GM12878 (cell line): ENCODE results near the gene FAT1. TPM values are rescaled to one million over a fixed set of nuclear protein-coding genes. Genes with fewer than 3 reads are reported as not detected.

ENCODE experiments used
- ATAC-seq: fragments of 200-7000 bp; cut with Tn5 transposase; 3 replicates; pipeline ENCODE4 v1.9.1; 2020; ENCODE audit warnings: mild to moderate bottlenecking, moderate library complexity
- BruUV-seq: library from RNA; stranded (reverse); fragments of 400-500 nt; replicated peaks from 2 replicates; lab custom pipeline; 2021; lab: Mats Ljungman, UMichigan
- CTCF ChIA-PET: fragments of 300-600 bp; sonication (Branson Sonifier 250); formaldehyde crosslinking; extraction: SDS; loops from one replicate; lab custom pipeline; 2021; ENCODE audit warnings: inconsistent platforms; lab: Yijun Ruan, JAX
- POLR2A ChIA-PET: fragments of 350-600 bp; formaldehyde crosslinking; extraction: SDS; loops from one replicate; lab custom pipeline; 2021; ENCODE audit warnings: inconsistent platforms; lab: Charles Lee
- RAD21 ChIA-PET: fragments of 300-600 bp; sonication (Branson Sonifier 250); formaldehyde crosslinking; loops from one replicate; lab custom pipeline; 2023; ENCODE audit warnings: antibody characterized with exemption; ENCODE audit not compliant: unreplicated experiment; lab: Charles Lee
- SMC1A ChIA-PET: fragments of 300-600 bp; sonication (Branson Sonifier 250); formaldehyde crosslinking; loops from one replicate; lab custom pipeline; 2023; ENCODE audit not compliant: unreplicated experiment, uncharacterized antibody; lab: Charles Lee
- DNase-seq: peaks from one replicate; pipeline ENCODE4 v3.0.0-alpha.2; 2011; ENCODE audit warnings: low read depth, low spot score
- FAIRE-seq: peaks from 3 replicates; lab custom pipeline; 2011; peaks lifted over from hg19 to GRCh38; lab: Jason Lieb, UNC
- H2AFZ ChIP-seq: 2 replicates; pipeline ENCODE4 v1.6.0; 2011; ENCODE audit warnings: low read depth, low read length, control low read depth; ENCODE audit not compliant: control insufficient read depth
- H3K27ac ChIP-seq: 2 replicates; pipeline ENCODE4 v1.5.1; 2011; ENCODE audit warnings: control low read depth; ENCODE audit not compliant: control insufficient read depth, insufficient read depth
- H3K27me3 ChIP-seq, 2 experiments: replicated peaks in 1 of 2; 2 replicates each; pipeline versions ENCODE4 v1.6.0 to v1.6.1; 2011; ENCODE audit warnings: low read length in 1 of 2; ENCODE audit not compliant: control insufficient read depth in 2 of 2, insufficient read depth in 2 of 2
- H3K36me3 ChIP-seq, 2 experiments: 2 replicates each; pipeline ENCODE4 v1.5.1; 2011; ENCODE audit warnings: low read length in 1 of 2; ENCODE audit not compliant: control insufficient read depth in 2 of 2, insufficient read depth in 2 of 2
- H3K4me1 ChIP-seq: 2 replicates; pipeline ENCODE4 v1.6.1; 2011; ENCODE audit warnings: mild to moderate bottlenecking, low read length, moderate library complexity, mixed read lengths; ENCODE audit not compliant: control insufficient read depth, insufficient read depth
- H3K4me2 ChIP-seq: 2 replicates; pipeline ENCODE4 v1.6.0; 2011; ENCODE audit warnings: control low read depth; ENCODE audit not compliant: control insufficient read depth, insufficient read depth
- H3K4me3 ChIP-seq: fragments of 200-600 bp; sonication (generic); 2 replicates; pipeline ENCODE4 v1.5.1; 2016
- H3K79me2 ChIP-seq: 2 replicates; pipeline ENCODE4 v1.6.0; 2011; ENCODE audit warnings: low read length; ENCODE audit not compliant: control insufficient read depth, insufficient read depth
- H3K9ac ChIP-seq: 2 replicates; pipeline ENCODE4 v1.8.0; 2011; ENCODE audit warnings: low read length, control low read depth, mixed read lengths; ENCODE audit not compliant: control insufficient read depth, insufficient read depth
- H3K9me3 ChIP-seq: replicated peaks from 3 replicates; pipeline ENCODE4 v1.5.1; 2011; ENCODE audit warnings: mild to moderate bottlenecking, low read length; ENCODE audit not compliant: control insufficient read depth, insufficient read depth
- H4K20me1 ChIP-seq: 2 replicates; pipeline ENCODE4 v1.6.0; 2011; ENCODE audit not compliant: control insufficient read depth, insufficient read depth
- CTCF ChIP-seq, 3 experiments: IDR thresholded peaks in 2 of 3; conservative IDR thresholded peaks in 1 of 3; 2 replicates each; pipeline ENCODE4 v1.5.1; 2011; ENCODE audit warnings: low read depth in 3 of 3, low read length in 3 of 3, mild to moderate bottlenecking in 3 of 3, control low read depth in 2 of 3, moderate library complexity in 2 of 3, inconsistent platforms in 1 of 3, mixed read lengths in 1 of 3; ENCODE audit not compliant: control insufficient read depth in 2 of 3, insufficient read depth in 1 of 3; ENCODE audit errors: extremely low read depth in 1 of 3
- NFYA ChIP-seq: IDR thresholded peaks from 2 replicates; pipeline ENCODE4 v1.6.1; 2011; ENCODE audit warnings: low read depth, mild to moderate bottlenecking, low read length, improper control_type of control experiment, borderline replicate concordance
- RAD21 ChIP-seq: IDR thresholded peaks from 2 replicates; pipeline ENCODE4 v1.6.1; 2011; ENCODE audit warnings: mild to moderate bottlenecking, low read depth, low read length, moderate library complexity; ENCODE audit not compliant: insufficient read depth
- SMC3 ChIP-seq: IDR thresholded peaks from 2 replicates; pipeline ENCODE4 v1.6.1; 2011; ENCODE audit warnings: low read length, improper control_type of control experiment, borderline replicate concordance
- WGBS: methylation state at CpG from one replicate; pipeline ENCODE4 v1.1.6; 2016; ENCODE audit warnings: low lambda C conversion rate; ENCODE audit not compliant: insufficient replicate concordance, insufficient coverage; ENCODE audit errors: missing lambda C conversion rate; 5-methylcytosine and 5-hydroxymethylcytosine counted together
- in situ Hi-C: fragments of 300-500 bp; cut with MboI; formaldehyde crosslinking; loops from 9 replicates; pipeline ENCODE4 v1.14.3; 2018; ENCODE audit warnings: mixed read lengths
- intact Hi-C: fragments of 100-400 bp; cut with micrococcal nuclease; formaldehyde crosslinking; loops from one replicate; pipeline ENCODE4 v1.14.2; 2022; ENCODE audit not compliant: unreplicated experiment
- polyA plus RNA-seq, 11 experiments: library from polyadenylated mRNA; depleted of rRNA in 4 of 11; unstranded in 6 of 11; stranded (reverse) in 5 of 11; fragments of >200 nt; fragmentation: Nextera tagmentation in 4 of 11; fragmentation: Illumina TruSeq in 1 of 11; extraction: Ambion mirVana in 4 of 11; extraction: Trizol in 1 of 11; gene quantifications; 1 replicate in 1 of 11; 2 replicates in 10 of 11; pipeline versions ENCODE4 v1.2.1 to v1.2.3, GENCODE V29; 2011 to 2016; ENCODE audit warnings: inconsistent platforms in 2 of 11, missing spikeins in 2 of 11, low read depth in 1 of 11
- total RNA-seq, 4 experiments: library from RNA; depleted of rRNA in 3 of 4; stranded (reverse); fragments of >200 nt in 3 of 4; fragmentation: Illumina TruSeq in 1 of 4; extraction: Trizol in 1 of 4; gene quantifications; 2 replicates each; pipeline versions ENCODE4 v1.2.1 to v1.2.3, GENCODE V29; 2013 to 2021

The FAT1 gene
- total and polyA plus RNA-seq, 10 of the 15 experiments (the other 5 are each of a cell fraction or from before 2014, with no cell fraction given): 0.04 to 11.8 (median 0.11) TPM; not detected in 1

- in situ Hi-C loops (loop anchor here (5.0 kb wide), 1 partner anchor 290 kb away; no protein-coding TSS in a partner anchor), intact Hi-C loops (loop anchor here (1.0 to 10.0 kb wide), 4 partner anchors 113 to 519 kb away; partner anchors contain the start of gene TLR3)
- Histone ChIP-seq H4K20me1 (no peaks in the 10 kb centered on the region), H3K36me3 (no peaks in the 10 kb centered on the region), H3K4me1 (no peaks in the 10 kb centered on the region), H3K27ac (no peak overlapping the region), H3K9ac (no peak overlapping the region), H3K4me2 (no peak overlapping the region), H3K27me3 (no peaks in the 10 kb centered on the region), H3K4me3 (no peak overlapping the region), H3K79me2 (no peaks in the 10 kb centered on the region), H3K9me3 (no peaks in the 10 kb centered on the region), H2AFZ (no peak overlapping the region)
- 28% methylated on average over 4 of the region's 4 CpGs for WGBS
- no peak for FAIRE-seq
- ChIA-PET CTCF (interaction anchor here (0.6 to 2.2 kb wide), 22 partner anchors 9 to 946 kb away, joined by 3 to 34 read pairs (median 4); no protein-coding TSS in a partner anchor), SMC1A (interaction anchor here (1.0 to 1.4 kb wide), 2 partner anchors 10 to 292 kb away, joined by 3 to 7 read pairs; no protein-coding TSS in a partner anchor), POLR2A (no interaction called here), RAD21 (interaction anchor here (0.7 to 1.5 kb wide), 5 partner anchors 14 to 519 kb away, joined by 3 to 4 read pairs (median 3); no protein-coding TSS in a partner anchor)
- no peak for DNase-seq
- no TSS peak for BruUV-seq
- peak; percentile 78 for ATAC-seq
- TF ChIP-seq NFYA (no peak), SMC3 (peak; percentile 75), CTCF (IDR thresholded peaks at IDR 0.05 in 2 of 3, conservative IDR thresholded peaks at IDR 0.05 in 1 of 3; ENCODE audit: control insufficient read depth in 2 of 3, extremely low read depth in 1 of 3, insufficient read depth in 1 of 3, low read depth in 3 of 3, low read length in 3 of 3) (peak; percentile 59 to 71 (median 70); a peak in 5 of 6 replicates), RAD21 (peak; percentile 63)
Measured at GRCh38 chr4:186587416-186588018, 136.1 kb downstream of the FAT1 start.
